Keratinocyte (primary cell): ENCODE results near the gene CACNA2D2. TPM values are rescaled to one million over a fixed set of nuclear protein-coding genes. Genes with fewer than 3 reads are reported as not detected.
A peak's percentile ranks its signal among the peaks of the same experiment; 100 is the strongest.

Experiments
- DNase-seq: peaks from one replicate; pipeline ENCODE4 v3.0.0-alpha.2; 2011; ENCODE audit warnings: low read depth, missing footprints, low spot score
- FAIRE-seq: peaks from 2 replicates; lab custom pipeline; 2011; peaks lifted over from hg19 to GRCh38; lab: Jason Lieb, UNC
- H2AFZ ChIP-seq: 2 replicates; pipeline ENCODE4 v1.6.0; 2012; ENCODE audit warnings: low read length, control low read depth, inconsistent platforms; ENCODE audit not compliant: control insufficient read depth
- H3K27ac ChIP-seq: 2 replicates; pipeline ENCODE4 v1.5.1; 2011; ENCODE audit warnings: low read length; ENCODE audit not compliant: control insufficient read depth, insufficient read depth
- H3K27me3 ChIP-seq: 3 replicates; pipeline ENCODE4 v1.6.0; 2011; ENCODE audit warnings: low read length; ENCODE audit not compliant: control insufficient read depth, insufficient read depth; ENCODE audit errors: extremely low read depth
- H3K36me3 ChIP-seq, 2 experiments: 2 replicates in 1 of 2; 3 replicates in 1 of 2; pipeline ENCODE4 v1.5.1; 2011; ENCODE audit warnings: low read length in 2 of 2, mild to moderate bottlenecking in 1 of 2; ENCODE audit not compliant: control insufficient read depth in 2 of 2, insufficient read depth in 2 of 2; ENCODE audit errors: extremely low read depth in 1 of 2
- H3K4me1 ChIP-seq: 3 replicates; pipeline ENCODE4 v1.5.1; 2011; ENCODE audit warnings: low read length; ENCODE audit not compliant: control insufficient read depth, insufficient read depth; ENCODE audit errors: extremely low read depth
- H3K4me2 ChIP-seq: 3 replicates; pipeline ENCODE4 v1.6.0; 2011; ENCODE audit warnings: low read depth, low read length; ENCODE audit not compliant: control insufficient read depth, insufficient read depth; ENCODE audit errors: extremely low read depth
- H3K4me3 ChIP-seq, 3 experiments: fragments of 200-600 bp in 1 of 3; sonication (generic) in 1 of 3; 2 replicates in 2 of 3; 3 replicates in 1 of 3; pipeline ENCODE4 v1.5.1; 2011 to 2016; ENCODE audit warnings: low read length in 3 of 3, mild to moderate bottlenecking in 3 of 3, control low read depth in 2 of 3, inconsistent platforms in 1 of 3, low read depth in 1 of 3, mixed read lengths in 1 of 3, mixed run types in 1 of 3, moderate library complexity in 1 of 3; ENCODE audit not compliant: control insufficient read depth in 2 of 3, insufficient read depth in 2 of 3; ENCODE audit errors: extremely low read depth in 1 of 3
- H3K79me2 ChIP-seq: 2 replicates; pipeline ENCODE4 v1.6.0; 2012; ENCODE audit warnings: low read length; ENCODE audit not compliant: control insufficient read depth, insufficient read depth
- H3K9ac ChIP-seq: 3 replicates; pipeline ENCODE4 v1.6.0; 2011; ENCODE audit warnings: low read length; ENCODE audit not compliant: control insufficient read depth, insufficient read depth; ENCODE audit errors: extremely low read depth
- H3K9me1 ChIP-seq: 3 replicates; pipeline ENCODE4 v1.6.0; 2011; ENCODE audit warnings: low read length; ENCODE audit not compliant: control insufficient read depth, insufficient read depth; ENCODE audit errors: extremely low read depth
- H3K9me3 ChIP-seq: 2 replicates; pipeline ENCODE4 v1.5.1; 2012; ENCODE audit warnings: low read depth, low read length; ENCODE audit not compliant: control insufficient read depth
- H4K20me1 ChIP-seq: 3 replicates; pipeline ENCODE4 v1.6.0; 2011; ENCODE audit warnings: low read length; ENCODE audit not compliant: control insufficient read depth, insufficient read depth; ENCODE audit errors: extremely low read depth
- EZH2 ChIP-seq: IDR thresholded peaks from one replicate; pipeline ENCODE4 v1.6.1; 2012; ENCODE audit warnings: inconsistent platforms, mild to moderate bottlenecking, low read length, moderate library complexity
- dilution Hi-C: fragments of 300-500 bp; cut with MboI; formaldehyde crosslinking; loops from one replicate; pipeline ENCODE4 v1.7.0; 2020; ENCODE audit warnings: low sequenced_read_pairs; ENCODE audit not compliant: extremely low pct_ligation_motif_present
- polyA plus RNA-seq, 5 experiments: library from polyadenylated mRNA; depleted of rRNA in 3 of 5; stranded (reverse) in 3 of 5; stranded (forward) in 1 of 5; unstranded in 1 of 5; fragments of >200 nt; gene quantifications; 1 replicate in 1 of 5; 2 replicates in 3 of 5; 3 replicates in 1 of 5; pipeline versions ENCODE4 v1.2.1 to v1.2.3, GENCODE V29; 2011 to 2012; ENCODE audit warnings: missing spikeins in 2 of 5, low read depth in 1 of 5, low replicate concordance in 1 of 5
- TF ChIP-seq, protein P1 (sequence below), 3 experiments: IDR thresholded peaks in 1 of 3; conservative IDR thresholded peaks in 1 of 3; optimal IDR thresholded peaks in 1 of 3; 2 replicates in 2 of 3; 3 replicates in 1 of 3; pipeline versions ENCODE3 to v1.5.1; 2011; ENCODE audit warnings: low read length in 3 of 3, mild to moderate bottlenecking in 3 of 3, moderate library complexity in 2 of 3, control low read depth in 1 of 3, inconsistent platforms in 1 of 3; ENCODE audit not compliant: insufficient read depth in 2 of 3; ENCODE audit errors: extremely low read depth in 1 of 3

CACNA2D2 gene
- polyA plus RNA-seq, 1 donor (not counting 4 experiments of a cell fraction or from before 2014, with no cell fraction given) = 0.04 TPM

DNA sequence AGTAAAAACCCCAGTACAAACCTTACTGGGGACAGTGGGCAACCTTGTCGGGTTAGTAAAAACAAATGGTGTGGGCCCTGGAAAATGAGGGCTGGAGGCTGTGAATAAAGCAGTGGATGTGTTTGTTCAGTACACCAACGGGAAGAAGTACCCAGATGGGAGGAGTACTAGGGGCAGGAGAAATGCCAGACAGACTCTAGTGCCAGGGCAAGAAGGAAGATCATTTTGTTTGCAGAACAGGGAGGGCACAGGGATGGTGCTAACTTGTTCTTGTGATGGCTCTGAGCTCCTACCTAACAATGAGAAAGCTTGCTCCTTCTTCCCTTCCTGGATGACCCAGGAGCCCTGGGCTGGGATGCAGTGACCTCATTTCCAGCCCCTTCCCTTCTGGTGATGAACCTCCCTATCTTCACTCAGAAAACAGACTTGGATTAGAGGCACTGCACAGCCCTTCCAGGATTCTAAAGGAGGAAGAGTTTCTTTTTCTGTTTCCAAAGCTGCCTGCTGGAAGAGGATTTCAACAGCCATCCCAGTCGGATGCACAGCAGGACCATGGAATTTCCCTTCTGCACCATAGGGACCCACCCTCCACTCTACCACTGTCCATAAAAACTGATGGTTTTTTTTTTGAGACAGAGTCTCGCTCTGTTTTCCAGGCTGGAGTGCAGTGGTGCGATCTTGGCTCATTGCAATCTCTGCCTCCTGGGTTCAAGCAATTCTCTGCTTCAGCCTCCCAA is 168.9 kb downstream of the CACNA2D2 start:
- Histone ChIP-seq H3K27ac (no peak overlapping the region), H3K4me1 (peaks cover 38% of the 10 kb centered on the region), H3K36me3 (peaks cover 28 to 31% of the 10 kb centered on the region in 2 experiments), H3K4me2 (peak overlapping the region; percentile 1), H3K9me1 (no peaks in the 10 kb centered on the region), H2AFZ (no peak overlapping the region), H3K4me3 (peak overlapping the region in 1 of 3 experiments; percentile 21), H3K9ac (no peak overlapping the region), H4K20me1 (peaks cover 7% of the 10 kb centered on the region), H3K27me3 (no peaks in the 10 kb centered on the region), H3K9me3 (no peaks in the 10 kb centered on the region), H3K79me2 (peaks cover 67% of the 10 kb centered on the region)
- DNase-seq (no peak), FAIRE-seq (no peak)
- dilution Hi-C loops = no loop called here
- TF ChIP-seq, protein P1, sequence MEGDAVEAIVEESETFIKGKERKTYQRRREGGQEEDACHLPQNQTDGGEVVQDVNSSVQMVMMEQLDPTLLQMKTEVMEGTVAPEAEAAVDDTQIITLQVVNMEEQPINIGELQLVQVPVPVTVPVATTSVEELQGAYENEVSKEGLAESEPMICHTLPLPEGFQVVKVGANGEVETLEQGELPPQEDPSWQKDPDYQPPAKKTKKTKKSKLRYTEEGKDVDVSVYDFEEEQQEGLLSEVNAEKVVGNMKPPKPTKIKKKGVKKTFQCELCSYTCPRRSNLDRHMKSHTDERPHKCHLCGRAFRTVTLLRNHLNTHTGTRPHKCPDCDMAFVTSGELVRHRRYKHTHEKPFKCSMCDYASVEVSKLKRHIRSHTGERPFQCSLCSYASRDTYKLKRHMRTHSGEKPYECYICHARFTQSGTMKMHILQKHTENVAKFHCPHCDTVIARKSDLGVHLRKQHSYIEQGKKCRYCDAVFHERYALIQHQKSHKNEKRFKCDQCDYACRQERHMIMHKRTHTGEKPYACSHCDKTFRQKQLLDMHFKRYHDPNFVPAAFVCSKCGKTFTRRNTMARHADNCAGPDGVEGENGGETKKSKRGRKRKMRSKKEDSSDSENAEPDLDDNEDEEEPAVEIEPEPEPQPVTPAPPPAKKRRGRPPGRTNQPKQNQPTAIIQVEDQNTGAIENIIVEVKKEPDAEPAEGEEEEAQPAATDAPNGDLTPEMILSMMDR (optimal IDR thresholded peaks at IDR 0.05 in 1 of 3, IDR thresholded peaks at IDR 0.05 in 1 of 3, conservative IDR thresholded peaks at IDR 0.05 in 1 of 3; ENCODE audit: extremely low read depth in 1 of 3, insufficient read depth in 2 of 3, low read length in 3 of 3) = no peak
- no peak for TF ChIP-seq EZH2

DNA sequence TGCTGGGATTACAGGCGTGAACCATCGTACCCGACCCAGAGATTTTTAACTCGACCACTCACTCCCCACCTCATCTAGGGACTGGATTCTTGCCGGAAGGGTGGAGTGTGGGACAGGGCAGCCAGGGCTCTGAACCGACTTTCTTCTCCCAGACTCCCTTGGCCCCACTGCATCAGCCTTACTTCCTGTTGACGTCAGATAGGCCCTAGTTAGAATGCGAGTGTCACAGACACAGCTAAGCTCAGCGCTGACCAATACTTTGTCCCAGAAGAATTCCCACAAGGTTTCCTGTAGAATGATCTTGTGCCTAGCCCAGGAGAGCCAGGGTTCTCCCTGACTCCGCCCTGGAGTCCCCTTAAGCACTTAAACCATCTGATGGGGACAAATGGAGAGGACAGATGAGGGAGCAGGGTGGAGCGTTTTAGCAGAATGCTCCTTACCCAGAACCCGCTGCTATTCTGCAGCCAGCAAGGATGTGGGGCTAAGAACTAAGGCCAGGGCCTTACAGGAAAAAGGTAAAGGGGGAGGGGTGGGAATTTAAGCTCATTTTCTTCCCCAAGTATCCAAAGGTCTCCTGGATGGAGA is 169.6 kb downstream of the CACNA2D2 start:
- DNase-seq = no peak
- H4K20me1 ChIP-seq = peaks cover 7% of the 10 kb centered on the region
- dilution Hi-C loops = no loop called here

More for the DNA sequence above, 169.6 kb downstream of the CACNA2D2 start:
- Histone ChIP-seq H3K9me3 (no peaks in the 10 kb centered on the region), H3K27ac (no peak overlapping the region), H3K36me3 (peaks cover 31 to 33% of the 10 kb centered on the region in 2 experiments), H3K4me3 (no peak overlapping the region), H3K9me1 (no peaks in the 10 kb centered on the region), H3K79me2 (peaks cover 66% of the 10 kb centered on the region), H3K9ac (no peak overlapping the region), H2AFZ (no peak overlapping the region), H3K4me1 (peaks cover 34% of the 10 kb centered on the region), H3K27me3 (no peaks in the 10 kb centered on the region), H3K4me2 (peak overlapping the region; percentile 1)
- TF ChIP-seq EZH2 = no peak
- TF ChIP-seq, protein P1 (optimal IDR thresholded peaks at IDR 0.05 in 1 of 3, IDR thresholded peaks at IDR 0.05 in 1 of 3, conservative IDR thresholded peaks at IDR 0.05 in 1 of 3; ENCODE audit: extremely low read depth in 1 of 3, insufficient read depth in 2 of 3, low read length in 3 of 3) = no peak
- no peak for FAIRE-seq
